Prostate gland (tissue), 2 donors: Measurements from ENCODE around the gene PLOD2.

Experiments used
- POLR2AphosphoS5 ChIP-seq: sonication (generic); formaldehyde crosslinking; IDR thresholded peaks from one replicate; pipeline ENCODE4 v1.6.1; 2017; ENCODE audit warnings: antibody characterized with exemption
- TF ChIP-seq, protein P1 (sequence below), 4 experiments: fragments of 200-600 bp in 2 of 4; fragments of 450-650 bp in 2 of 4; sonication (generic) in 2 of 4; IDR thresholded peaks; 1 replicate in 3 of 4; 2 replicates in 1 of 4; pipeline ENCODE4 v1.5.1; 2016 to 2019; ENCODE audit warnings: antibody characterized with exemption in 4 of 4, mild to moderate bottlenecking in 2 of 4, moderate library complexity in 2 of 4

GRCh38 chr3:146180376-146180775, 19.4 kb upstream of the PLOD2 start:
- TF ChIP-seq, protein P1, sequence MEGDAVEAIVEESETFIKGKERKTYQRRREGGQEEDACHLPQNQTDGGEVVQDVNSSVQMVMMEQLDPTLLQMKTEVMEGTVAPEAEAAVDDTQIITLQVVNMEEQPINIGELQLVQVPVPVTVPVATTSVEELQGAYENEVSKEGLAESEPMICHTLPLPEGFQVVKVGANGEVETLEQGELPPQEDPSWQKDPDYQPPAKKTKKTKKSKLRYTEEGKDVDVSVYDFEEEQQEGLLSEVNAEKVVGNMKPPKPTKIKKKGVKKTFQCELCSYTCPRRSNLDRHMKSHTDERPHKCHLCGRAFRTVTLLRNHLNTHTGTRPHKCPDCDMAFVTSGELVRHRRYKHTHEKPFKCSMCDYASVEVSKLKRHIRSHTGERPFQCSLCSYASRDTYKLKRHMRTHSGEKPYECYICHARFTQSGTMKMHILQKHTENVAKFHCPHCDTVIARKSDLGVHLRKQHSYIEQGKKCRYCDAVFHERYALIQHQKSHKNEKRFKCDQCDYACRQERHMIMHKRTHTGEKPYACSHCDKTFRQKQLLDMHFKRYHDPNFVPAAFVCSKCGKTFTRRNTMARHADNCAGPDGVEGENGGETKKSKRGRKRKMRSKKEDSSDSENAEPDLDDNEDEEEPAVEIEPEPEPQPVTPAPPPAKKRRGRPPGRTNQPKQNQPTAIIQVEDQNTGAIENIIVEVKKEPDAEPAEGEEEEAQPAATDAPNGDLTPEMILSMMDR (IDR thresholded peaks at IDR 0.05): no peak
- no peak for TF ChIP-seq POLR2AphosphoS5
